ENCODE data around the gene TNS3. TPM values are rescaled to one million over a fixed set of nuclear protein-coding genes. Genes with fewer than 3 reads are reported as not detected.

The TNS3 gene
- total RNA-seq, 1 experiment from 2014 or later: 147 TPM

DNA sequence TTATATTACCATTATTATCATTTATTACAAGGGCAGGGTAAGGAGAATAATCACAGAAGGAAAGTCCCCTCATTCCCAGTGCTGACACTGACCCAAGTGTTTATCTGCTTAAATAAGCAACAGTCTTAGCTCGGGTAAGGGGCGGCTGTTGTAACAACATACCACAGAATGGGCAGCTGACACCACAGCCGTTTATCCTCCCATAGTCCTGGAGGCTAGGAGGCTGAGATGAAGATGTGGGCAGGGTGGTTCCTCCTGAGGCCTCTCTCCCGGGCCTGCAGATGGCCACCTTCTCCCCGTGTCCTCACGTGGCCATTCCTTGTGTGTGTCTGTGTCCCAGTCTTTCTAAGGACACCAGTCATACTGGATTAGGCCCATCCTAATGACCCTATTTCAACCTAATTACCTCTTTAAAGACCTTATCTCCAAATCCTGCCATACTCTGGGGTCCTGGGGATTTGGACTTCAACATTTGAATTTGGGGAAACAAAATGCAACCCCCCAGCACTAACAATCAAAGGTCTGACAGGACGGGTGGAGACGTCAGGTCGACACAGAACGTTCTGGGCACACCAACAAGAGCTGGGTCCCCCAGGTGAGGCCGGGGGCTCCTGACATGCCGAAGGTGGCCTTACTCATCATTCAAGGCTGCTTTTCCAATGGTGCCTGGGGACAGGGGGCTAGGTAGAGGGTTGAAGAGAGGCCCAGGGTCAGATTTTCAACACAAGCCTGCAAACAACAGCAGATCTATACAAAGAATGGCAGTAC is 93.5 kb downstream of the TNS3 start:
- no peak for DNase-seq (ENCODE audit: low spot score)

DNA sequence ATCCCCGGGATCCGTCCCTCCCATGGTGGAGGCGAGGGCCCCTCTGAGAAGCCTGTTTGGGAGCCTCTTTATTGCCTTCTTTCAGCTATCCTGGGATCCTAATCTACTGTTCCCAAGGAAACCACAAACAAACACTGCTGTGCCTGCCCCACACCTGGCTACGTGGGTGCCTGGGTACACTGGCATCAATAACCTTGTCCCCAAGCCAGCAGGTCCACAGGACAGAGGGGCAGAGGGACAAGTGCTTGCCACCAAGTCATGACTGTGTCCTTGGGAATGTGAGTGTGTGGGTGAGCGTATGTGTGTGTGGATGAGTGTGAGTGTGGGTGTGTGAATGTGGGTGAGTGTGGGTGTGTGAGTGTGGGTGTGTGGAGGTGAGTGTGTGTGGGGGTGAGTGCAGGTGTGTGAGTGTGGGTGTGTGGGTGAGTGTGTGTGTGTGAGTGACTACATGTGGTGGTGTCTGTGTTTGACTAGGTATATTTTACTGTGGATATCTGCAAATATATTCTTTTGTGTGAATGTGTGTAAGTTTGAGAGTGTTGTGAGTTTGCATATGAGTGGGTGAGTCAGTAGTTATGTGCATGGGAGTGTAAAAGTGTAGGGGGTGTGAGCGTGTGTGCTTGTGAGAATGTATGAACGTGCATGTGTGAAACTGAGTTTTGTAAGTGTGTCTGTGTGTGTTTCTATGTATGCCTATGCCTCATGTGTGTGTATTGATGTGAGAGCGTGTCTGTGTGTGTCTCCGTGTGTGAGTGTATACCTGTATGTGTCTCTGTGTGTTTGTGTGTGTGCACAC is 96.1 kb downstream of the TNS3 start:
- no peak for DNase-seq (ENCODE audit: low spot score)

DNA sequence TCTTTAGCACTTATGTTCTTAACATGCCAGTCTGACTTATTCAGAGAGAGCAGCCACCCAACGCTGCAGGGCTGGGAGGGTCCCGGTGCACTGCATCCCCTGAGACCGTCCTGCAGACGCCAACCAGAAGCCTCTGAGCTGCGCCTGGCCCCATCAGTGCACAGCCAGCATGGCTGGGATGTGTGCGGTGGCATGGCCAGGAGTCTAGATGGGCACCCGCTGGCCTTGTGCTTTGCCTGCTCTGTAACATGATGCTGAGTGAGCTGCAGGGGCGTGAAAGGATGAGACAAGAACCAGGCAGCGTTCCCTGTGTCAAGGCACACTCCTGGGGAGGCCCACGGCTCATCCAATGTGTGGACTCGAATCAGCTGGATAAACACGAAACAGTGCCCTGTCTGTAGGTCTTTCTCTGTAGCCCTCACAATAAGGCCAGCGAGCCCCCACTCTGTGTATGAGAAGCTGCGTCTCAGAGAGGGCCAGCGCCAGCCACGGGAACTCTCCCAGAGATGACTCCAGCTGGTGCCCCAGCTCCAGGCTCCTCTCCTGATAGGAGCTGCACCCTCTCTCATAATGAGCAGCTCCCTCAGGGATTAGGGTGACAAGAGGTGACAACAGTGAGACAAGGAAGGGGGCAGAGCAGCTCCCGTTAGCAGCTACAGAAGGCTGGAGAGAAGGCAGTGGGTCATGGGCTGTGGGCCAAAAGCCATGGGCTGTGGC is 96.8 kb downstream of the TNS3 start:
- DNase-seq (ENCODE audit: low spot score): no peak

DNA sequence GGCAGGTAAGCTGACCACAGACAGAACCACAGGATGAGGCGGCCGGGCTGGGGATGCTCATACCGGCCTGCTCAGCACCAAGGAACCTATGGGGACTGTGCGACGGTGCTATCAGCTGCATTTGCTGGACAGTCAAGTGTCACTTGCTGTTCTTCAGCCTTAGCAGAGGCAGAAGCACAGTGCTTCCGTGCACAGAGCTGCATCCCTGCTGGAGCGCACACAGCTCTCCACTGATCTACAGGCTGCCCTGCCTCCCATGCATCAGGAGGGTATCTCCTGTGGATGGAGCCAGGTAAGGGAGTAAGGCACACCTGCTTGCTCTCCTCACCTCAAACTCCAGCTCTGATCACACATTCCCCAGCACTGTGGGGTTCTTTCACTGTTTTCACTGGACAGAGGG is 97.5 kb downstream of the TNS3 start:
- no peak for DNase-seq (ENCODE audit: low spot score)

DNA sequence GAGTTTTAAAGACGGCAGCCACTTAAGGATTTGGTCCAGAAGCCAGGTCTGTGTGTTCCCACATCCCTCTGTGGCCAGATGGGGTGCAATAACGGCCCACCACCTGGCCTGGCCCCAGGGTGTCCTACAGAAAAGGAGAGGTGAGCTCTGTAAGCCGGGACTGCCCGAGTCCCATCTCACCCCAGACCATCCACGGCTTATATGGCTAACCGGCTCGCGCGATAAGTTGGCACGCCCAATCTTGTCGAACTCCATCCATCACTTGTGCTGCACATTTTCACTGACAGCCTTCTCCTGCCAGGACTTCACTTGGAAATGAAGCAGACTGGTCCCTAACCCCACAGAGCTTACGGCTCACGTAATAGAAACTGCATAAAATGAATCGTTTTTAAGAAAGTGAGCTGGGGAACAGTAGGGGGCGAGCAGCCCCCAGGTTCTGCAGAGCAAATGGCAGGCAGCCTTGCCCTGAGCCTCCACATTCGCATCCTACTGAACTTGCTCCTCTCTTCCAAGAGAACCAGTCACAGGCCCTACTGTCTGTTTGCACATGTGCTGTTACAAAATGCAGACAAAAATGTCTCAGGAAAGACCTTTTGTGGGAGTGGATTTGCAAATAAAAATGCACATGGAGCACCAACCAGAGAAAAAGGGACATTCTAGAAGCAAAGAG is 98.2 kb downstream of the TNS3 start:
- no peak for DNase-seq (ENCODE audit: low spot score)

DNA sequence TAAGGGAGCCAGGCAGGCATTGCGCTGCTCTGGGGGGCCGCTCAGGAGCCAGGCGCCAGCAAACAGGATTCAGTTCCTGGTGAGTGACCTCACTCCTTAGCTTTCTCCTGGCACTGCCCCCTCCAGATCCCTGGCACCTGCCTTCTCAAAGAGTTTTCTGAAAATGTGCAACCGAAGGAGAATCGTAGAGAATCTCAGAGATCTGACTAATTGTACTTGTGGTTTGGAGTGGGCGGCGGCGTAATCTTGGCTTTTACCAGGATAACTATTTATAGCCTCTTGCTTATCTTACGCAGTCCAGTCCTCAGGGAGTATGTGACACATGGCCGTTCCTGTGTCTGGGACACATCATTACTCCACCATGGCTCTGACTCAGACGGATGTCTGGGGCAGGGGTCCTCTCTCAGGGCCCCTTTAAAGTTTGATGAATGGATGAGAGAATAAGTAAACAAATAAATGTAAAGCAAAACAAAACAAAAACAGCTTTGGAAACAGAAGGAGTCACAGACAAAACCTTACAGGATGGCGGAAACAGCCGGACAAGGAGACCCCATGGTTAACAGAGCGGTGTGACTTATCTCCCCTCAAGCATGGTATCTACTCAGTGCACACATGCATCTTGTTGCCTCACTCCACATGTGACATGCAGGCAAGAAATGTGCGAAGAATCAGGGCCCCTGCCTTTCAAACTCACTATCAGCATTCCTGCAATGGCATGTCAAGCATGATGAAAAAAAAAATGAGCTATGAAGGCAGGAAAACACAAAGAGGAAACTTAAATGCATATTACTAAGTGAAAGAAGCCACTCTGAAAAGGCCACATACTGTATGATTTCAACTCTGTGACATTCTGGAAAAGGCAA is 99.7 kb downstream of the TNS3 start:
- peak; percentile 99 for DNase-seq (ENCODE audit: low spot score)

DNA sequence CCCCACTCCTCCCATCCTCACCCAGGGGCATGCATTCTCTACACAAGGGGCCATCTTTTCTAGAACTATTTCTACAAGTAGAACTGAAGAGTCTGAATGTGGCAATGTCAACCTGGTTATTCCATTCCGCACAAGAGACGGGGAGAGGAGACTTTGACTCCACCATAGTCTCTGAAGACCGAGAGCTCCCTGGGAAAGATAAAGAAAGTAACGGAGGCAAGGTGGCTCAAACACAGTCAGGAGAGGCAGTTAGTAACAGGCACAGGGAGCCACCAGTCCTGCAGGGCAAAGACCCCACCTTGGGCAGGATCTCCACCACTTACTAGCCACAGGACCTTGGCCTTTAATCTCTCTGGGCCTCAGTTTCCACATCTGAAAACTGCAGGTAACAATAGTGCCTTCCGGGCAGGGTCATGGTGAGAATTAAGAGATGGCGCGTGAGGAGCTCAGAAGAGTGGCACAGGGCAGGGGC is 100.3 kb downstream of the TNS3 start:
- DNase-seq (ENCODE audit: low spot score): no peak

DNA sequence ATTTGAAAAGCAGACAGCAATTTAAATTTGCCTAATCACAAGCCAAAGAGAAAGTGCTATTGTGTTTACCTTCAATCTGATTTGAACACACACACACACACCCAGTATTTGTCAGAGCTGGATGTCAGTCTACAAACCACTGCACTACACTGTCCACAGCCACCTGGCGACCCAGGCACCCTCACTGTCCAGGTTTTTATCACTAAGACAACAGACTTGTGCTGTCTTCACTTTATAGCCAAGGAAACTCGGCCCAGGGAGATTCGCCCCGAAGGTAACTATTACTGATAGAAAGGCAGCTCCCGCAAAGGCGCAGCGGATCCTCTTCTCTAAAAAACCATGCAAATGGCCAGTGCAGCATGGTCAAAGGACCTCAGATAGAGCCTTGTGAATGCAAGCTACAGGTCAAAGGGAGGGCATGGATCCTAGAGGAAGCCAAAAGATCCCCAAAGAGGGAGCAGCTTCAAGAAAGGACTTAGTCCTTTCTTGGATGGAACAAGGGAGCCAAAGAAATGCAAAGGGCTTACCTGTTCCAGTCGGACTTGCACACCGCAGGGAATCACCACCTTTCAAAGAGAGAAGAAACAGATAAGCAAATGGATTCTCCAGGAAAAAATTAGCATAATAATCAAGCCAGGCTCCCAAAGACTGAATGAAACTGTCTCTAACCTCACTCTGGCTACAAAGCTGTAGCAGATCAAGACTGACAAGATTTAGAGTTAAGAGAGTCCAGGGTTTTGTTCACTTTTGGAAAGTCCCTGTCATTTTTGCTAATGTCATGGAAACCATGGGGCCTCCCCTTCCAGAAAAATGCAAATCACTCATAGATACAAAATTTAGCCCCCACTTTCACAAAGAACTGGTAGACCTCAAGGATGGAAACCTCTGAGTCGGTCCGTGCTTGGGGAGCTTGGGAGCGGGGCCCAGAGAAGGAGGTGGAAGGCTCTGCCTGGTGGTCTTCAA is 101.1 kb downstream of the TNS3 start:
- no peak for DNase-seq (ENCODE audit: low spot score)

DNA sequence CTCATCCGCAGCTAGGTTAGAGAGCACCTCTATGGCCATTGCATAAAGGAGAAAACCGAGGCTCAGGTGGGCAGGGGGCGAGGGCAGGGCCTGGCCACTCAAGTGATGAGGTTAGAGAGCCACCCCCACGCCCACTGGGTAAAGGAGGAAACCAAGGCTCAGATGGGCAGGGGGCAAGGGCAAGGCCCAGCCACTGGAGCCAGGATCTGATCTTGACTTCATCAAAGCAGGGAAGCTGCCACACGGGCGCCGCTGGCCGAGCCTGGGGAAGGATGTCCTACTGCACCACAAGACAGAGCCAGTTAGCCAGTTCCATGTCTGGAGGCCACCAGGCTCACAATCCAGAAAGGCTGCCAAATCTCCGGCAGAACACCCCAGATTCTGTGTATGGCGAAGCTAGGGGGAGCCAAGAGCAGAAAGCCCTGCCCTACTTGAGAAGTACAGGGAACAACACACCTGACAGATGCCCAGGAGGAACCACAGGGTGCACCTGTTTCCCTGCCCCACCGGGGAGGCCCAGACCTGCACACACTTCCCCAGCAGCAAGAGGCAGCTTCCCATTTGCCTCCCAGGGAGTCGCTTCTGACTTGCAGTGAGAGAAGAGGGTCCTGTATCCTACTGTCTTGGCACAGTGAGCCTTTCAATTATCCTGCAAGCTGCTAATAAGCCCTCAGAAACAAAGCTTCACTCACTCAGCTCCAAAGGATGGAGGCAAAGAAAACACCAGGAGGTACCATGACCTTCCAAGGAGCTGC is 101.9 kb downstream of the TNS3 start:
- no peak for DNase-seq (ENCODE audit: low spot score)

DNA sequence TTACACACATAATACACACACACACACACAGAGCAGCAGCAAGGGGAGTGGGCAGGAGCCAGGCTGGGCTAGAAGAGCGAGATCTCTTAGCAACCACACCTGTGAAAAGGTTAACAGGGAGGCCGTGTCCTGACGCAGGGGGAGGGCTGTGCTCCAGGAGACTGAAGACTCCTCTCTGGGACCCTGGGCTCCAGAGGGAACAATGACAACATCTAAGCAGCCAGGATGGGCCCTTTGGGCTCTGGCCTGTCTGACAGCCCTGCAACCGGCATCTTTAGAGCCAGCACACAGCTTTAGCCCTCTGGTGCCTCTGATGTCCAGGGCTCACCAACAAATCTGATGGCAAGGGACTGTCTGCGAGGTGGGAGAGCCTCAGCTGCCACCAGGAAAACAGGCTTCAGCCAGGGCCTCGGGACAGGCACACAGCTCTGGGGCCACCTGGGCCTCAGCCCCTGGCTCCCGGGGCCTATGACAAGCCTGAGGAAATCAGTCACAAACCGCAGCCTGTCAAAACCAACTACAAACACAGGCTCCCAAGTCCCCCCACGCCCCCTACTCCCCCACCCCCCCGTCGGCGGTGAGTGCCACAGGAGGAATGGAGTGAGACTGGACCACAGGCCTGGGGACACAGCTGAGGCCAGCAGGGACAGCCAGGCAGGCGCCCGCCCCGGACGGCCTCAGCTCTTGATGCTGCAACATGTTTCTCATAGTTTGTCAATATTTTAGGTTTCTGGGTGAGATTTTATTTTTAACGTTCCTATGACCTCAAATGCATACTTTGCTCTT is 102.8 kb downstream of the TNS3 start:
- no peak for DNase-seq (ENCODE audit: low spot score)

DNA sequence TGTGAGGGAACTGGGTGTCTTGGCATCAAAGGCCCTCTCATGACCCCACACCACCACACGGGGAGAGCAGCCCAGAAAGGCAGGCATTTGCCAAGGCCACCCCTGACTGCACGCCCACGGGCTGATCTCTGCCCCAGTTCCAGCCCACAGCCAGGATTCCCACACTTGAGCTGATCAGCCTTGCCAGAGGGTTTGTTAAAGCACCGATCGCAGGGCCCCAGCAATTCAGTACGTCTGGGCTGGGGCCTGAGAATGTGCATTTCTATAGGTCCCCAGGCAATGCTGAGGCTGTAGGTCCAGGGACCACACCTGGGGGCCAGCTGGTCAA is 103.9 kb downstream of the TNS3 start:
- DNase-seq (ENCODE audit: low spot score): peak; percentile 63

DNA sequence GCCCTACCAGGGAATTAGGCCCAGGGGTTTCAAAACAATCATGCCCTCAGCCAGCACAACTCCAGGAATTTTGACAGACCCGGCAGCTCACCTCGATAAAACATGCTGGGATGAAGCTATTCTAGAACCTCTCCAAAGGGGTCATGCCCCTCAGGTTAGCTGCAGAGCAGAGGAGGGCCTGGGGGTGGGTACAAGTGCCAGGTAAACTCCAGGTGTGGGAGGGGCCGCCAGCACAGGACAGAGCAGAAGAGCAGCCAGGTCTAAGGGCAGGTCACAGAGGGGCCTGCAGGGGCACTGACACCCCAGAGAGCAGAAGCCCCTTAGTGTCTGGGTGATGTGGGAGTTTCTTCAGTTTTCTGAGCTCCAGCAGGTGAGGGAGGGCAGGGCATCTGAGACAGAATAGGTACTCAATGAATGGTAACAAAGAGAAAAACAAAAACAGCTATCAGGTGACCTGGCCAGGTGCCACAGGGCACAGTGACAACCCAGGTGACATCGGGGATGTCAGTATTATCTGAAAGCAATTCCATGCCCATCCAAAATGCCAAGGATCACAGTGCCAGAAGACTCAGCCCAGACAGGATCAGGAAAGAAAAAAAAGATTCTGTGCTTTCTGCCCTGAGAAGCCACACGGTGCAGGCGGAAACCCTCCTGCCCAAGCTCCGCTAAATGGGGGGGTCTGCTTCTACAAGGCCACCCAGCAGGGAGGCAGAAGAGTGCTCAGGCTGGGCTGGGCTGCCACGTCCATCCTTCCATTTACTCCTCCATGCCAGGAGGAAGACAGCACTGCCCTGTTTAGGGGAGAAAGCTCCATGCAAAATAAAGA is 104.5 kb downstream of the TNS3 start:
- no peak for DNase-seq (ENCODE audit: low spot score)

DNA sequence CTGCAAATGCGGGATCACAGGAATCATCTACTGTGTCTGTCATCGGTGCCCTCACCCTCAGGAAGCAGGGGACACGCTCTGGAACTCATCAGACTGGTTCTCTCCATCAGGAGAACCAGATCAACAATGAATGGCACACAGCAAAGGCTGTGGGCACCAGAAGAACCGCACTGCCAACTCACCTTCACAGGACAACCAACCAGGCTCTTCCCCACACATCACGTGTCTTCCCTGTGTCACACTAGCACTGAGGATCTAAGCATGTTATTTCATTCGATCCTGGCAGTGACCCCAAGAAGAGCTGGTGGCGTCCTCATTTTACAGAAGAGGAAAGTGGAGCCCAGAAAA is 106.1 kb downstream of the TNS3 start:
- DNase-seq (ENCODE audit: low spot score): no peak

DNA sequence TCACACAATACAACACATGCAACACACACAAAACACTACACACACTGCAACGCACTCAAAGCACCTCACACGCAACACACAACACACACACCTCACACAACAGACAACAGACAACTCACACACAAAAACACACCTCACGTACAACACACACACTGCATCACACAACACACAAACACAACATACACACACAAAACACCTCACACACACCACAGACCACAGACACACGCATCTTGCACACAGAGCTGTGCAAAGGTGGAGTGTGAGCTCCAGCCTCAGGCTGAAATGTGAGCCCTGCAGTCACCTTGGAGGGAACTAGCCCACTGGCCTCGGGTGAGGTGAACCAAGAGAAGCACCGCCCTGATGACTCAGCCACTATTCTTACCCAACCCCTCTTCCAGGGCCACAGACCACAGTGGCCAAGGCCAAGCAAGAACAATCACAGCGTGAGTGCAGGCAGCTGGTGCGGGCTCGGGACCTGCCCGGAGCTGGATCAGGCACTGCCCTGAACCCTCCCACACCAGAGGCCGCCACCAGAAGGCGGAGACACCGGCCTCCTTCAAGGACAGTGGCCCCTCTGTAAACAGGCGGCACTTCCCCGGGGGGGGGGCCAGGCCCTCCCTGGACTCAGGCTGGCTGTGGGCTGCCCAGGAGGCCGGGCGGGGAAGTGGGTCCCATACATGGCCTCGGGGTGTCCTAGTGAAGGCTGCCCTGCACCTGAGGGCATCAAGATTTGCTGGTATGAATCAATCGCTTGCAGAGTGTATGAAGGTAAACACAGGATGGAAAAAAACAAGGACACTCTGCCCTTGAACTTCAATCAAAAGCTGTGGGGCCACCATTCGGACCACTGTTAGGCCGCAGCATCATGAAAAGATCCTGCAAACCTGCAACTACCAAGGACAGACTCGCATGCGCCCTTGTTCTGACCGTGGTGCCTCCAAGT is 106.7 kb downstream of the TNS3 start:
- DNase-seq (ENCODE audit: low spot score): peak; percentile 100

DNA sequence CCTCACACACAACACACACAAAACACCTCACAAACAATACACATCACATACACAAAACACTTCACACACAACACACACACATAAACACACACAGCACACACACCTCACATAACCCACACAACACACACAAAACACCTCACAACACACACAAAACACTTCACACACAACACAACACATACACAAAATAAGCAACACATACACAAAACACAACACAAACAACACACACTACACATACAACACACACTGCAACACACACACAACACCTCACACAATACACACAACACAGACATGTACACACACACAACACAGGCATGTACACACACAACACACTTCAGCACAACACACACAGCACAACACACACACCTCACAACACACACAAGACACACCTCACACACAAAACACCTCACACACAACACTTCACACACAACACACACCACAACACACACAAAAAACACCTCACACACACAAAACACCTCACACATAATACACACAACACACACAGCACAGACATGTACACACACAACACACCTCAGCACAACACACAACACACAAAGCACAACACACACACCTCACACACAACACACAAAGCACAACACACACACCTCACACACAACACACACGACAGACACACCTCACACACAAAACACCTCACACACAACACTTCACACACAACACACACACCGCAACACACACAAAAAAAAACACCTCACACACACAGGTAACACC is 107.5 kb downstream of the TNS3 start:
- DNase-seq (ENCODE audit: low spot score): no peak
